Fibroblast of peridontal ligament (primary cell): ENCODE data around the gene OR10A3.

ENCODE experiments used
- DNase-seq: peaks from one replicate; pipeline ENCODE4 v3.0.0-alpha.2; 2010; ENCODE audit errors: extremely low read depth

Gene OR10A3

DNA sequence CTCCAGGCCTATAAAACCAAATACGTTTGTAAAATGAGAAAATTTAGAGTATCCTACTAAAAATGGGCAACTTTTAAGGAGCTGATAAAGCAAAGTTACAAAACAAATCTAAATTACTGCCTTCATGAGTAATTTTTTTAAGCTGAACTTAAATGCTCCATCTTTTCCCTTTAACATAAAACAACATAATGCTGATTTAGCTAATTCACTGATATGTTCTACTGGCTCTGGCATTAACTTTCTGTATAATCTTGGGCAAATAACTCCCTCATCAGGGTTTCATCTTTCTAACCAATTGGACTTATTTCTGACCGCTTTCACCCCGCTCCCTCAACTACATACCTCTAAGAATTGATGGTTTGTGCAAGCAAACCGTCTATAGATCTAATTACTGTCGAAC, 362 bp downstream of the OR10A3 start:
- DNase-seq, result no peak

DNA sequence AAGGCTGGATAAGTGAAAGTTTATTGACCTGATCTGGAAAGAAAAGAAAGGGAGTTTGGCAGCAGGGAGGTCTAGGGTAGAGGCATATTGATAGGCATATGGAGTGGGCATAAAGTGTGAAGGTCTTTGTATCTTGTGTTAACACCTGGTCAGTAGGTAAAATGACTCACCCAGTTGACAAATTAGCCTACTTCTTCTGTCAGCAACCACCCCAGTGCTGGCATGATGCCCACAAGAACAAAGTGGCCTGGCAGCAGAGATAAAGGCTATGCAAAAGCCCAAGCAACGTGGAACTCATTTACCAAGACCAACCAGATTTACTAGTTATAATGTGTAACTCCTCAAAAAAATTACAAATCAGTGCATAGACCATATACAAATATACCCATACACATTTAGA, 4.9 kb downstream of the OR10A3 start:
- no peak for DNase-seq

DNA sequence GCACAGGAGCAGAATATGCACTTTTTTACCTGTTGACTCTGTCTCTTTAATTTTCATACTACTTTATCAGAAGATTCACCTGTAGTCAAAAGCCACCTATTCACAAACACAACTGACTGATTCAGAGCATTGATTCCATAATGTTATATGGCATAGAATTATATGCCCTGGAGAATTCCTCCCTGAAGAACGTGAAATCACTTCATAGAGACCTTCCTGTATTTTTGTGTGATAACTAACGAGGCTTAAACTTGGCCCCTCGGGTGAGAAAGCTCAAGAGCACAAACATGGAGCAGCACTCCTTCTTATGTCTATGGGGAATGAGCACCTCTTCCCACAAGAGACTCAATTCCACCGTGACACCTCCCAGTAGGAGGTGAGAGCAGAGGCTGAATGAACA, 10.3 kb downstream of the OR10A3 start, which contains the start of gene OR10A6:
Gene OR10A6 (minus strand): TSS at position 101 of the 400 bp plus-strand sequence. CDS start 2,606 bp downstream, outside the sequence.
- DNase-seq, result no peak

DNA sequence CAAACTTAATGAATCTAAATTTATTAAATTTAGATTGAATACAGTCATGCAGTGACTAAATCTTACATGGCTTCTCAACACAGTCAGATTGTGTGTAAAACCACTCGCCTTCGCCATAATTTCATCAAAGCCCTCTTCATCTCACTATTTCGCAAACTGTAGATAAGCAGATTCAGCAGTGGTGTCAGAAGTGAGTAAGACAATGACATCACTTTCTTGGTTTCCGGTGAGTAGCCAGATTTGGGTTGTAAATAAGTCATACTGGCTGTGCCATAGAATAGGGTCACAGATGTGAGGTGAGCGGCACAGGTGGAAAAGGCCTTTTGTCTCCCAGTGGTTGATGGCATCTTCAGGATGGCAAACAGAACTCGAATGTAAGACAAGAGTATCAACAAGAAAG, 13.9 kb downstream of the OR10A3 start:
- DNase-seq, result no peak

DNA sequence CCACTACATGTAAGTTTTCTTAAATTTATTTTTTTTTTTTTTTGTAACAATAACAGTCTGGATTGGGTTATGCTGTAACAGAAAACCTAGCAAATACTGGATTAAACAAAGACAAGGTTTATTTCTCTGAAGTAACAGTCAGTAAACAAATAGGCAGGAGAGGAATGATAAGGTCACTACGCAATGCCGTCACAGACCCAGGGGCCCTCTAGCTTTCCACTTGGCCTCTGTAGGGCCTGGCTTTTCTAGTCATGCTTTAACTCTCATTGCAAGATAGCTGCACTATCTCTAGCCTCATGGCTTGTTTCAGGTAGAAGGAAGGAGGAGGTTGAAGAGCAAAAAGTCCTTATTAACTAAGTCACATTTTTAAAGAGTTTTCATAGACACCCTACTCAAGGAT, 17.0 kb downstream of the OR10A3 start:
- no peak for DNase-seq

DNA sequence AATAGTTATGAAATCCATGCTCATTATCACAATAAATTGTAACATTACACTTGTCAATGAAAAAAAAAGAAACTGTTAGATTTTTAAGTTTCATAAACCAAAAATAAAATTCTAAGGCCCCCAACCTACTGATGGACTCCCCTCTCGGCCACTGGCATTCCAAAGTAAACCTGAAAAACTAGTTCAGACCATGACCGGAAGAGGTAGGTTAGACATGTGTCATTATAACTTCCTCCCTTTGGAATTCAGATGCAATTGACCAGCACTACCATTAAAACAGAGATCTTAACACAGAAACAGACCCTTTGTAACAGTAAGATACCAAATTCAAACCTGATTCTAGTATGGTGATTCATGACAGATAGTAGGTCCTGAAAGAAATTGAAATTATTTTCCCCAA, 23.4 kb downstream of the OR10A3 start:
- DNase-seq, result no peak

DNA sequence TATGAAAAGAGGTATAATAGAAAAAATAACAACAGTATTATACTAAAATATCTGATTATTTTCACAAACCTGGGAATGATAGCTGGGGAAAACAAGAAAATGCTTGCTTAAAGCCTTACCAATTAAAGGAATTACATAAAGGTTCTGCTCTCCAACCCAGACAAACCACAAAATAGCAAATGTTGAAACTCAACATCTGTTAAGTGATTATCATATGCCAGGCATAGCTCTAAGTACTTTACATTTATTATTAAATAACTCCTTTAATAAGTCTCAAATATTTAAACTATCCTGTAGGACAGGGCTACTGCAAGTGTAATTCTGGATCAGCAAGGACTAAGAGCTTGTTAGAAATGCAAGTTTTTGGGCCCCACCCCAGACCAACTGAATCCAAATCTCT, 30.5 kb downstream of the OR10A3 start:
- peak; percentile 44 for DNase-seq

DNA sequence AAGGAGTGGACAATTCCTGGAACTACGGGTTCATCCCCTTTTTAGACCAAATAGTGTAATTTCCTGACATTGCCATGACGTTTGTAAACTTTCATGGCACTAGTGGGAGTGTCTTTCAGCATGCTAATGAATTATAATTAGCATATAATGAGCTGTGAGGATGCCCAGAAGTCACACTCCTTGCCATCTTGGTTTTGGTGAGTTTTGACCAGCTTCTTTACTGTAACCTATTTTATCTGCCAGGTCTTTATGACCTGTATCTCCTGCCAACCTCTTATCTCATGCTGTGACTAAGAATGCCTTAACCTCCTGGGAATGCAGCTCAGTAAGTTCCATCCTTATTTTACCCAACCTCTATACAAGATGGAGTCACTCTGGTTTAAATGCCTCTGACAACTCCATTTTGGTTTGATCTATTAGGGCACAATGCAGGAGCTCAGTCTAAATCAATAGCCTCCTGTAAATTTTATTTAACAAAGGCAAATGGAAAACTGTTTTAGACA, 31.2 kb downstream of the OR10A3 start:
- no peak for DNase-seq

DNA sequence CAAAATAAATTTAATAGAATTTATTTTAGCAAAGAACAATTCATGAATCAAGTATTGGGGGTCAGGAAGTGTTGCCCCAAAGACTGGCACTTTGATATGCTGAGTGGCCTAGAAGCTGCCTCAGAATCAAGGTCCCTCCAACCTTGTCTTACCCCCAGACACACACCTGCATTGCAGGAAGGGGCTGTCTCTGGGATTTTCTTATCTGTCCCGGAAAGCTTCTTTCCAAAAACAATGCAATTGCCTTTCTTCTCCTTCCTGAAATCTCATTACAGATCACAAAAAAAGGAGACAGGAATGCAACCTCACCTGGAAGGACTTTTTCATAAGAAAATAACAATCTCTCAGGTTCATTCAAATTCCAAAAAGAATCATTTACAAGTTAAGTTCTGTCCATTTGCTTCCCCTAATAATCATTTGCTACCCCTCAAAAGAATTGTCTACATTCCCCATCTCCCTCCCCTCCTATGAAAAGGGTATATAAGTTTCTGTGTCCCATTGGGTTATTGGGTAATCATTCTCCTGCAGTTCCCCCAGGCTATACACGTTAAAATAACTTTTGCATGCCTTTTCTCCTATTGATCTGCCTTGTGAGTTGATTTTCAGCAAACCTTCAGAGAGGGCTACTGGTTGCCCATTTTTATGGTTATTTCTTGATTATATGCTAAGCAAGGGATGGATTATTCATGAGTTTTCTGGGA, 31.8 kb downstream of the OR10A3 start:
- DNase-seq, result no peak

DNA sequence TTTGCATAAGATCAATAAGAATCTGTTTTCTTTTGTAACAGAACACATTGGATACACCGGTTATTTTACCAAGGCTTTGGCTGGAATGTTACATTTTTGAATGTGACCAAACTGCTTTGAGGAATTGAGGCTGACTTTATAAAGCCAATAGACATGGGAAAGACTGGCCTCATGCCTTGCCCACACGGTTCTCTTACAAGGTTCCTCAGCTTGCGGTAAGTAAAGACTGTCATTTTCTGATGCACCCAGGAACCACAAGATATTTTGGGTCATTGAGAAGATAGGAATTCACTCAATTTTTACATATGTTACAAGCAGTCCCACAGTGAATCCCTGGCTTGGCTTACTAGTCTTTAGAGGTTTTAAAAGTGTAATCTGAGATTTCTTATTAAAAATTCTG, 34.4 kb downstream of the OR10A3 start:
- peak; percentile 77 for DNase-seq

DNA sequence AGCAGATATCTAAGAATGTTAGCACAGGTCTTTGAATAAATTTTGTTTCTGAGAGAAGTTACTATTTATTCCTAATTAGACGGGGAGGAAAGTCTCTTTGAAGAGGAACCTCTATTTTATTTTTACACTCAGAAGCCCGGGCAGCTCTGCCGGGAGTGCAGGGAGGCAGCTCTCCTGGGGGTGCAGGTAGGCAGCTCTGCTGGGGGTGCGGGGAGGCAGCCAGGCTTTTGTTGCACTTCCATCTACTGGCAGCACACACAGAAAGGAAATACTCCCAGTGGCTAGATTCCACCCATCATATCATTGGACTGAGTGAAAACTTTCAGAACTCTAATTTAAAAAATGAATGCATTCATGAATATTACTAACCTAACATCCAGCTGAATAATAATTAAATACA, 35.0 kb downstream of the OR10A3 start:
- no peak for DNase-seq

DNA sequence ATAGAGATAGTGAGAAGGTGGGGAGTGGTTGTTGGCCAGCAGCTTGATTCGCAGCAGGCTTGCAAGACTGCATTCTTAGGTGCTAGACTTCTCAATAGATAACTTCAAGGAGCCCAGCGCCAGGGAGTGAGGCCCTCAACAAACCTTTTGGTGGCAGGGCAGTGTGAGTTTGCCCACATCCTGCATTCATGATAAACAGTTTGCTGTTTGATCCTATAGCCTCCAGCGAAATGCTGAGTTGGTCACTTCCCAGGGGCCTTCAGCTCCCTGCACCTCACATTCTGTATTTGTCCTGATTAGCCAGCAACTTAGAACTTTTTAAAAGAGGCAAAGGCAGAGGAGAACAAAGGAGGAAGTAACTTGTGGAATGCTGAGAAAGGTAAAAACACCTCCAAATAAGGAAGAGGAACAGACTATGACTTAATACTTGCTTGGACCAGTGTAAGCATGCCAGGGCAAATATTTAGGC, 35.5 kb downstream of the OR10A3 start:
- DNase-seq, result no peak

DNA sequence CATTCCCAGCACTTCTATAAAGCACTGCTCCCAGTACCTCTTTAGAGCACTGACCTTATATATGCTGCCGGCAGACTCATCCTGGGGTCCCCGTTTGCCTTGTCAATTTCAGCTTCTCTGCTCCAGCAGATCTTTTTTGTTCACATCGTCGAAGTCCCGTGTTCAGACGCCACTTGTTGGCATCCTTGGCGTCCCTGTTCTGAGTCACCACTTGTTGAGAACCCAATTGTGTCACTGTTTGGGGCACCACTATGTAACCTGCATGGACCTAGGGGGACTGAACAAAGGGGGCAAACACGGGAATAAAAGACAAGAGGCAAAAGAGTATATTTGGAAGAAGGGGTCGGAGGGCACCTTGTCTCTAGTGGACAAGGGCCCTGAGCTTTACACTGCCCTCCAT, 36.0 kb downstream of the OR10A3 start:
- DNase-seq, result no peak

DNA sequence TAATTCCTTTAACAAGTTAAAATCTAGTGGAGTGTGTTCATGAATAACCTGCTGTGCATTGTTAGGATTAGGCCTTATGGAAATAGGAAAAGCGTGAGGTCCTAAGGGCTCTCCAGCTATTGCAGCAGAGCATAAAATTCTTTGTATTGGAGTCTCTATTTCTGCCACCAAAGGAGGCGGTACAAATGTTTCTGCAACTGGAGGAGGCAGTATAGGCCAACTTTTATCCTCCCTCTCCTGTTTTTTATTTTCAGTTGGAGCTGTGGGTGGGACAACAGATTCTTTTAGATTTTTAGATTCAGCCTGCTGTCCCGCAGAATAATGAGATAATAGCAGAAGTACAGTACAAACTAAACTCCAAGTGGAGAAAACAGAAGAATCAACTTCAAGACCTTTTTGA, 36.6 kb downstream of the OR10A3 start:
- peak; percentile 82 for DNase-seq

DNA sequence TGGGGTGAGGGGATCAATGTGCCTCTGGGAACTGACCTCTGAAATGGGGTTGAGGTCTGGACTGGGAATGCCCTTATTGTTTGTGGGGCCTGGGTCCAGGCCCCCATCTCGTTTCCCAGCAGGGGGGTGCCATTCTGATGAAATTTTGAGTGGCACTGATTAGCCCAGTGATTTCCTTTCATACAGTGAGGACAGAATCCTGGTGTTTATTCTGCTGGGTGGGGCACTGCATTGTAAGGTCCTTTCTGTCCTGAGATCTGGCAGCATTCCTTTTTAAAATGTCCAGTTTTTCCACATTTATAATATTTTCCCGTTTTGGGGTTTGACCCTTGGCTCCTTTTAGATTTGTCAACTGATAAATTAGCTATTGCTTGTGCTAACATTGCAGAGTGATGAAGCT, 37.6 kb downstream of the OR10A3 start:
- no peak for DNase-seq

DNA sequence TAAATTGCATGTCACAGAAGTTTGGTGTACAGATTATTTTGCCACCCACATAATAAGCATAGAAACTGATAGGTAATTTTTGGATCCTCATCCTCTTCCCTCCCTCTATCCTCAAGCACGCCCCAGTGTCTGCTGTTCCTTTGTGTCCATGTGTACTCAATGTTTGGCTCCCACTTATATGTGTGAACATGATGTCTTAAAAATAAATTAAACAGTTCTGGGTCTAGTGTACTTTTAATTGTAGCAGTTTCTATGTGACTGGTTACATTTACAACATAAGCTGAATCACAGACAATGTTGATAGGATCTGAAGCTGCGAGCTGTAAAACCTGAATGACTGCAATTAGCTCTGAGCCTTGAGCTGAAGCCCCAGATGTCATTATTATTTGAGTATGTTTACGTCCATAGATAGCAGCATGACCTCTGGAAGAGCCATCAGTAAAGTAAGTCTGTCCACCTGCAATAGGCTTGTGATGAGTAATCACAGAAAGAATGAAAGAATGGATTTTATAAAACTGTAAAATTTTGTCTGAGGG, 40.1 kb downstream of the OR10A3 start:
- DNase-seq, result no peak

DNA sequence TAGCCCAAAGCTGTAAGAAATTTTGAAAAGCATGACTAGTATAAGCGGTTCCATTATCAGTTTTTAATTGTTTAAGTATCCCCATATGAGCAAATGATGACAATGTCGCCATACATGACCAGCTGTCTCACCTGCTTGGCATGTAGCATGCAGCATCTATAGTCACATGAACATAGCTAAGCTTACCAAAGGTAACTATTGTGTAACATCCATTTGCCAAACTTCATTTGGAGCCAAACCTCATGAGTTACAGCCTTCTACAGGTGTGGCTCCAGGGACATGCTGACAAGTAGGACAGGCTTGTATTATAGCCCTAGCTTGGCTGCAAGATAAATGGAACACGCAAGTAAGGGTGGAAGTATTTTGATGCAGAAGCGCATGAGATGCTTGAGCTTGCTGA, 40.8 kb downstream of the OR10A3 start:
- DNase-seq, result no peak

DNA sequence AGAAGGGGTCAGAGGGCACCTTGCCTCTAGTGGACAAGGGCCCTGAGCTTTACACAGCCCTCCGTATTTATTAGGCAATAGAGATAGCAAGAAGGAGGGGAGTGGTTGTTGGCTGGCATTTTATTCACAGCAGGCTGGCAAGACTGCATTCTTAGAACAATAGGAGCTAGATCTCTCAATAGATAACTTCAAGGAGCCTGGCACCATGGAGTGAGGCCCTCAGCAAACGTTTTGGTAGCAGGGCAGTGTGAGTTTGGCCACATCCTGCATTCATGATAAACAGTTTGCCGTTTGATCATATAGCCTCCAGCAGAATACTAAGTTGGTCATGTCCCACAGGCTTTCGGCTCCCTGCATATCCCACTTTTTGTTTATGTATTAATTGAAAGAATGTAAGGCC, 42.1 kb downstream of the OR10A3 start:
- DNase-seq, result no peak

DNA sequence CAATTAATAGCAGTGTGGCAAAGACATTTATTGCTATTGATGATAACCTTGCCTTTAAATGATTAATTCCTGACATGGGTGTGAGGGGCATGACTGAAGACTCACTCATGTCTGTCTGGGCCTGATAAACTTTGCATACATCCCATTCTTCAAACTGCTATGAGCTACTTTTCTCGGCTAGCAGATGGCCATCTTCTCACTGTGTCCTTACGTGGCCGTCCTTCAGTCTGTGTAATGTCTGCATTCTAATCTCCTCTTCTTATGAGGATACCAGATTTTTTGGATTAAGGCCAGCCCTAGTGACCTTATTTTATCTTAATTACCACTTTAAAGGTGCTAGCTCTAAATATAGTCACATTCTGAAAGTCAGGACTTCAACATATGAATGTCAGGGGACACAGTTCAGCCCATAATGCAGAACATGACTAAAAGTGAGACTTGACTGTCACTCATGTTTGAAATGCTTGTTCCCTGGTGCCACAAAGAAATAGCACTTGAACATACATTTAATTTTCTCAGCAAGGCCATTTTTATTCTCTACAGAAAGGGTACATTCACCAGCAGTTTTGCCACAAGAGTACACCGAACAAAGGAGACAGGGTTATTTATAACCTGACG, 42.7 kb downstream of the OR10A3 start:
- no peak for DNase-seq

DNA sequence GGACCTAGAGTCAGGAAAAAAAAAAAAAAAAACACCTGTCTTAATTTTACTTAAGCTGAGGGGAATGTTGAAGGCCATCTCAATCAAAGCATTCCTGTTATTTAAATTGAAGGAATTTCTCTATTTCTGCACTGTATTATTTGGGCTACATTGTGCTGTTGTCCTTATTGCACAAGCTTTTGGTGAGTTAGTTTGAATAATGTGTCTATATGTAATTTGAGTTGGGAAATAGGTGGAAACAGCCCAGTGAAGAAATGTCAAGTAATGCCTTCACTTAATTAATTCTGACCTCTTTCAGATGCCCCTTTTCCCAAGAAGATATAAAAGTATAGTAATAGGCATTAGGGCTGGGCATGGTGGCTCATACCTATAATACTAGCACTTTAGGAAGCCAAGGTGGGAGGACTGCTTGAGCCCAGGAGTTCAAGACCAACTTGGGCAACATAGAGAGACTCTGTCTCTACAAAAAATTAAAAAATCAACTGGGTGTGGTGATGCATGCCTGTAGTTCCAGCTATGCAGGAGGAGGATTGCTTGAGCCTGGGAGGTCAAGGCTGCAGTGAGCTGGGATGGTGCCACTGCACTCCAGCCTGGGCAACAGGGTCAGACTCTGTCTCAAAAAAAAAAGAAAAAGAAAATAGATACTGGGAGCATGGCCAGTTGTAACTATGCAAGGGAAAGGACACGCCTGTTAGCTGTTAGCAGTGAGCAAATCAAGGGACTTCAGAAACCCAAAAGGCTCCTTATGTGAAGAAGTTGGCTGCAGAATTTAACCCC, 45.3 kb downstream of the OR10A3 start:
- peak; percentile 62 for DNase-seq

DNA sequence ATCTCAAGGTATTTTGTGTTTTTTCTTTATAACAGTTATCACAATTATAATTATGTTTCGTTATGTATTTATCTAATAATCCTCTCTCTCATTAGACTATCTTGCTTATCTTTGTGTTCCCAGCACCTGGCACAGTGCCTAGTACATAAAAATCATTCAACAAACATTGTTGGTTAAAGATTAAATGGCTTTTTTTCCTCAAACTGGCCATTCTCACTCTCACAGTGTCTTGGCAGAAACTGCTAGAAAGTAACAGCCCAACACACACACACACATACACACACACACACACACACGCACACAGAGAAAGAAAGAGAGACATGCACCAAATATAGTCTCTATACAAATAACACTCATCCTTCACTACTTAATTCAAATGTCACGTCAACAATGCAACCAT, 47.3 kb downstream of the OR10A3 start:
- DNase-seq, result no peak

DNA sequence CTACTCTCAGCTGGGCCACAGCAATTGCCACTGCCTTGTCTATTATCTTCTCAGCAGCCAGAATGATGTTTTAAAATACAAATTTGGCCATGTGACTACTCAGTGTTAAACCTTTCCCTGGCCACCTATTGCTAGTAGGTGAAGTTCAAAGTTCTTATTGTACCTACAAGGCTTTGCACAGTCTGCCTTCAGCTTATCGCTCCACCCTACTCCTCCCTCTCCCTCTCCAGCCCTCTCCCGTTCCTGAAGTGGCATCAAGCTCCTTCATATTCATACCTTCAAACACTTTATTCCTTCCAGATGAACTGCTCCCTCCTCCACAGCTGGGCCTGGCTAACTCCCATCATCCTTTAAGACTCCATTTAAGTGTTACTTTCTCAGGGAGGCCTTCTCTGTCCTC, 47.7 kb downstream of the OR10A3 start:
- DNase-seq, result no peak
